Measurements from ENCODE around the gene LCN15. TPM values are rescaled to one million over a fixed set of nuclear protein-coding genes. Genes with fewer than 3 reads are reported as not detected.

The LCN15 gene
- total and polyA plus RNA-seq, 2 of the 13 experiments (the other 11 are each of a cell fraction or from before 2014, with no cell fraction given): 1.3 to 53.7 TPM

GRCh38 chr9:136791516-136792276, 27.4 kb upstream of the LCN15 start:
- Histone ChIP-seq H3K9ac (ENCODE audit: insufficient read depth, low read depth, low read length) (peak overlapping the region; percentile 91), H3K4me2 (ENCODE audit: low read depth, low read length) (peak overlapping the region; percentile 96), H2AFZ (ENCODE audit: low read length) (no peak overlapping the region), H3K4me1 (ENCODE audit: insufficient read depth, low read length) (peaks cover 82% of the 10 kb centered on the region), H3K27ac (ENCODE audit: extremely low read length, insufficient read depth, low read length) (peak overlapping the region; percentile 75), H3K79me2 (ENCODE audit: insufficient read depth, low read length) (peaks cover 28% of the 10 kb centered on the region), H3K36me3 (replicated peaks in 1 of 2; ENCODE audit: control insufficient read depth in 1 of 2, insufficient read depth in 2 of 2, low read length in 2 of 2) (0 out of 5 replicates have a peak, but pooled peaks cover 0 to 12% of the 10 kb centered on the region in 2 experiments), H3K27me3 (ENCODE audit: control insufficient read depth in 1 of 2, insufficient read depth in 2 of 2, low read length in 2 of 2) (no peaks in the 10 kb centered on the region; a peak in 1 of 5 replicates), H3K9me3 (ENCODE audit: low read length) (no peaks in the 10 kb centered on the region), H4K20me1 (ENCODE audit: insufficient read depth, low read length) (no peaks in the 10 kb centered on the region), H3K4me3 (replicated peaks in 1 of 3; ENCODE audit: insufficient read depth in 1 of 3, low read depth in 2 of 3, low read length in 3 of 3) (peak overlapping the region; percentile 78 to 98 (median 82))
- BruUV-seq (replicated peaks): TSS peak; percentile 40
- CTCF ChIA-PET (ENCODE audit: low intra/inter-chr PET ratio, low total read pairs): interaction anchor here (0.6 to 1.1 kb wide), 2 partner anchors 16 to 49 kb away, joined by 3 to 4 read pairs; partner anchors contain the start of gene RABL6
- WGBS (ENCODE audit: low lambda C conversion rate): 3% methylated on average over 13 of the region's 29 CpGs
- DNase-seq (ENCODE audit: low spot score) (peak; percentile 47), FAIRE-seq (no peak), ATAC-seq (peak; percentile 23)
- in situ Hi-C loops (cut with HindIII; ENCODE audit: extremely low pct_ligation_motif_present, low pct_unique_long_range_greater_than_20kb): no loop called here
- intact Hi-C loops (cut with micrococcal nuclease; ENCODE audit: unreplicated experiment): no loop called here
- POLR2A ChIA-PET: interaction anchor here (0.7 to 2.3 kb wide), 2 partner anchors 9 to 16 kb away, joined by 3 to 12 read pairs; partner anchors contain the start of gene RABL6
- TF ChIP-seq ZKSCAN5 (CRISPR knock-in tag; IDR thresholded peaks at IDR 0.05): no peak
- no peak for TF ChIP-seq NR1H2 (CRISPR knock-in tag; IDR thresholded peaks at IDR 0.05; ENCODE audit: borderline replicate concordance, low read depth)
- peak; percentile 23 for TF ChIP-seq YY1 (IDR thresholded peaks at IDR 0.05; ENCODE audit: insufficient read depth, insufficient replicate concordance, low read depth, low read length)
- peak; percentile 39; the same call in 1 of the 2 replicates for TF ChIP-seq NRL (CRISPR knock-in tag; IDR thresholded peaks at IDR 0.05; ENCODE audit: borderline replicate concordance)
- 0 out of 2 replicates have a peak, but pooled peaks have one; percentile 67 for TF ChIP-seq BRCA1 (CRISPR knock-in tag; IDR thresholded peaks at IDR 0.05)
- TF ChIP-seq PITX1 (CRISPR knock-in tag; IDR thresholded peaks at IDR 0.05): peak; percentile 51; the same call in 1 of the 2 replicates
- no peak for TF ChIP-seq ZBTB26 (CRISPR knock-in tag; IDR thresholded peaks at IDR 0.05; ENCODE audit: borderline replicate concordance)
- TF ChIP-seq HMGA1 (CRISPR knock-in tag; conservative IDR thresholded peaks at IDR 0.05): no peak
- TF ChIP-seq ZNF772 (CRISPR knock-in tag; IDR thresholded peaks at IDR 0.05): 0 out of 2 replicates have a peak, but pooled peaks have one; percentile 67
- no peak for TF ChIP-seq PRMT3 (CRISPR knock-in tag; IDR thresholded peaks at IDR 0.05; ENCODE audit: borderline replicate concordance, low read depth)
- TF ChIP-seq GFI1 (CRISPR knock-in tag; IDR thresholded peaks at IDR 0.05; ENCODE audit: borderline replicate concordance): no peak
- no peak for TF ChIP-seq SOX13 (IDR thresholded peaks at IDR 0.05)
- TF ChIP-seq SOX13 (CRISPR knock-in tag; conservative IDR thresholded peaks at IDR 0.05 in 1 of 2, IDR thresholded peaks at IDR 0.05 in 1 of 2): 0 out of 4 replicates have a peak, but pooled peaks of 1 of the 2 experiments have one; percentile 5
- no peak for TF ChIP-seq ZNF790 (CRISPR knock-in tag; IDR thresholded peaks at IDR 0.05; ENCODE audit: borderline replicate concordance)
- no peak; the same call in 1 of the 2 replicates for TF ChIP-seq ZFAT (CRISPR knock-in tag; conservative IDR thresholded peaks at IDR 0.05)
- TF ChIP-seq, protein P1, sequence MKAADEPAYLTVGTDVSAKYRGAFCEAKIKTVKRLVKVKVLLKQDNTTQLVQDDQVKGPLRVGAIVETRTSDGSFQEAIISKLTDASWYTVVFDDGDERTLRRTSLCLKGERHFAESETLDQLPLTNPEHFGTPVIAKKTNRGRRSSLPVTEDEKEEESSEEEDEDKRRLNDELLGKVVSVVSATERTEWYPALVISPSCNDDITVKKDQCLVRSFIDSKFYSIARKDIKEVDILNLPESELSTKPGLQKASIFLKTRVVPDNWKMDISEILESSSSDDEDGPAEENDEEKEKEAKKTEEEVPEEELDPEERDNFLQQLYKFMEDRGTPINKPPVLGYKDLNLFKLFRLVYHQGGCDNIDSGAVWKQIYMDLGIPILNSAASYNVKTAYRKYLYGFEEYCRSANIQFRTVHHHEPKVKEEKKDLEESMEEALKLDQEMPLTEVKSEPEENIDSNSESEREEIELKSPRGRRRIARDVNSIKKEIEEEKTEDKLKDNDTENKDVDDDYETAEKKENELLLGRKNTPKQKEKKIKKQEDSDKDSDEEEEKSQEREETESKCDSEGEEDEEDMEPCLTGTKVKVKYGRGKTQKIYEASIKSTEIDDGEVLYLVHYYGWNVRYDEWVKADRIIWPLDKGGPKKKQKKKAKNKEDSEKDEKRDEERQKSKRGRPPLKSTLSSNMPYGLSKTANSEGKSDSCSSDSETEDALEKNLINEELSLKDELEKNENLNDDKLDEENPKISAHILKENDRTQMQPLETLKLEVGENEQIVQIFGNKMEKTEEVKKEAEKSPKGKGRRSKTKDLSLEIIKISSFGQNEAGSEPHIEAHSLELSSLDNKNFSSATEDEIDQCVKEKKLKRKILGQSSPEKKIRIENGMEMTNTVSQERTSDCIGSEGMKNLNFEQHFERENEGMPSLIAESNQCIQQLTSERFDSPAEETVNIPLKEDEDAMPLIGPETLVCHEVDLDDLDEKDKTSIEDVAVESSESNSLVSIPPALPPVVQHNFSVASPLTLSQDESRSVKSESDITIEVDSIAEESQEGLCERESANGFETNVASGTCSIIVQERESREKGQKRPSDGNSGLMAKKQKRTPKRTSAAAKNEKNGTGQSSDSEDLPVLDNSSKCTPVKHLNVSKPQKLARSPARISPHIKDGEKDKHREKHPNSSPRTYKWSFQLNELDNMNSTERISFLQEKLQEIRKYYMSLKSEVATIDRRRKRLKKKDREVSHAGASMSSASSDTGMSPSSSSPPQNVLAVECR (CRISPR knock-in tag; IDR thresholded peaks at IDR 0.05; ENCODE audit: borderline replicate concordance): peak; percentile 75
- TF ChIP-seq ZMYM2 (CRISPR knock-in tag; IDR thresholded peaks at IDR 0.05): 0 out of 2 replicates have a peak, but pooled peaks have one; percentile 16
- no peak for TF ChIP-seq ZNF562 (CRISPR knock-in tag; IDR thresholded peaks at IDR 0.05; ENCODE audit: borderline replicate concordance)
